Measurements from ENCODE around the gene SAMSN1. TPM values are rescaled to one million over a fixed set of nuclear protein-coding genes. Genes with fewer than 3 reads are reported as not detected.

The SAMSN1 gene
- total and polyA plus RNA-seq, 9 of the 15 experiments (the other 6 are each of a cell fraction or from before 2014, with no cell fraction given): 101 to 223 (median 159) TPM

- TF ChIP-seq POLR2AphosphoS5 (IDR thresholded peaks at IDR 0.05; ENCODE audit: control insufficient read depth, insufficient read depth, low read depth, low read length) (peak; percentile 41; the same call in 1 of the 2 replicates), ARHGAP35 (IDR thresholded peaks at IDR 0.05; ENCODE audit: partially characterized antibody) (no peak), SP2 (IDR thresholded peaks at IDR 0.05; ENCODE audit: extremely low read depth, low read depth, low read length, poor library complexity, severe bottlenecking) (no peak), ZBTB12 (CRISPR knock-in tag; IDR thresholded peaks at IDR 0.05) (no peak), LCOR (CRISPR knock-in tag; IDR thresholded peaks at IDR 0.05) (no peak), ZNF655 (CRISPR knock-in tag; IDR thresholded peaks at IDR 0.05) (no peak), THRAP3 (IDR thresholded peaks at IDR 0.05; ENCODE audit: borderline replicate concordance) (no peak), ZNF830 (CRISPR knock-in tag; IDR thresholded peaks at IDR 0.05) (no peak), ETV1 (tag; conservative IDR thresholded peaks at IDR 0.05; ENCODE audit: low read depth) (peak; percentile 93), ZNF384 (IDR thresholded peaks at IDR 0.05; ENCODE audit: low read depth, low read length) (no peak), RBM39 (optimal IDR thresholded peaks at IDR 0.05; ENCODE audit: low read depth, low read length) (no peak), ATF4 (CRISPR knock-in tag; IDR thresholded peaks at IDR 0.05) (no peak), CHD2 (IDR thresholded peaks at IDR 0.05; ENCODE audit: low read depth, low read length) (no peak), ZNF121 (CRISPR knock-in tag; conservative IDR thresholded peaks at IDR 0.05) (no peak), ZNF518B (CRISPR knock-in tag; IDR thresholded peaks at IDR 0.05) (no peak), SFPQ (IDR thresholded peaks at IDR 0.05; ENCODE audit: low read depth, low read length) (no peak), ZBTB9 (CRISPR knock-in tag; IDR thresholded peaks at IDR 0.05) (no peak), SNIP1 (IDR thresholded peaks at IDR 0.05; ENCODE audit: low read depth) (no peak), TARDBP (IDR thresholded peaks at IDR 0.05) (no peak)
Measured at GRCh38 chr21:14581902-14582457, 35.9 kb upstream of the SAMSN1 start (continued).

Measured in K562 (cell line).